GM21447 (cell line): ENCODE data around the gene TMEM52.

Source experiments
- ATAC-seq: cut with Tn5 transposase; IDR thresholded peaks from one replicate; pipeline ENCODE4 v1.9.1; 2021; ENCODE audit not compliant: unreplicated experiment

Gene TMEM52

GRCh38 chr1:1927751-1928150 lies 8.7 kb upstream of the TMEM52 start:
- ATAC-seq: no peak

- ATAC-seq: no peak
These were observed 8.0 kb upstream of the TMEM52 start for GRCh38 chr1:1926886-1927660.

- ATAC-seq: no peak
These were observed 7.3 kb upstream of the TMEM52 start for GRCh38 chr1:1926346-1926811.

GRCh38 chr1:1925437-1926345 lies 6.6 kb upstream of the TMEM52 start:
- no peak for ATAC-seq

- no peak for ATAC-seq
These were observed 5.8 kb upstream of the TMEM52 start for GRCh38 chr1:1924849-1925248.

GRCh38 chr1:1924386-1924785 lies 5.3 kb upstream of the TMEM52 start:
- ATAC-seq: no peak

GRCh38 chr1:1922956-1923833 lies 4.1 kb upstream of the TMEM52 start:
- no peak for ATAC-seq

- ATAC-seq: no peak
These were observed 3.5 kb upstream of the TMEM52 start for GRCh38 chr1:1922702-1922955.

GRCh38 chr1:1921901-1922701 lies 3.0 kb upstream of the TMEM52 start:
- ATAC-seq: no peak

GRCh38 chr1:1921459-1921862 lies 2.4 kb upstream of the TMEM52 start:
- ATAC-seq: no peak

- no peak for ATAC-seq
These were observed 1.8 kb upstream of the TMEM52 start for GRCh38 chr1:1920608-1921458.

GRCh38 chr1:1920057-1920607 lies 1.1 kb upstream of the TMEM52 start:
- ATAC-seq: no peak

GRCh38 chr1:1919304-1920056 lies 401 bp upstream of the TMEM52 start:
- ATAC-seq: peak; percentile 67

GRCh38 chr1:1917995-1918900 lies 831 bp downstream of the TMEM52 start:
- no peak for ATAC-seq

- no peak for ATAC-seq
These were observed 1.6 kb downstream of the TMEM52 start for GRCh38 chr1:1917304-1917976.

- no peak for ATAC-seq
These were observed 2.2 kb downstream of the TMEM52 start for GRCh38 chr1:1916851-1917251.
